MM.1S (cell line): ENCODE results near the gene TRIAP1.

Source experiments
- DNase-seq: peaks from one replicate; pipeline ENCODE4 v3.0.0-alpha.2; 2015
- H2AFZ ChIP-seq: fragments of 300-600 bp; sonication (generic); 2 replicates; pipeline ENCODE4 v1.6.0; 2016; ENCODE audit warnings: antibody characterized with exemption, low read length
- H3F3A ChIP-seq: fragments of 300-600 bp; sonication (generic); 2 replicates; pipeline ENCODE4 v1.6.1; 2016; ENCODE audit warnings: mild to moderate bottlenecking, antibody characterized with exemption, low read length, moderate library complexity, mixed read lengths; ENCODE audit not compliant: insufficient read depth
- H3K27ac ChIP-seq: fragments of 300-600 bp; sonication (generic); 2 replicates; pipeline ENCODE4 v1.5.1; 2016; ENCODE audit warnings: mild to moderate bottlenecking, low read length
- H3K27me3 ChIP-seq: fragments of 300-600 bp; sonication (generic); replicated peaks from 2 replicates; pipeline ENCODE4 v1.6.0; 2016; ENCODE audit warnings: low read length; ENCODE audit not compliant: insufficient read depth
- H3K36me3 ChIP-seq: fragments of 300-600 bp; sonication (generic); replicated peaks from 2 replicates; pipeline ENCODE4 v1.6.1; 2016; ENCODE audit warnings: mild to moderate bottlenecking, low read length, mixed read lengths; ENCODE audit not compliant: insufficient read depth
- H3K4me1 ChIP-seq: fragments of 300-600 bp; sonication (generic); 2 replicates; pipeline ENCODE4 v1.6.1; 2016; ENCODE audit warnings: low read length, mixed read lengths
- H3K4me2 ChIP-seq: fragments of 300-600 bp; sonication (generic); 2 replicates; pipeline ENCODE4 v1.6.0; 2016; ENCODE audit warnings: low read depth, low read length
- H3K4me3 ChIP-seq: fragments of 300-600 bp; sonication (generic); 2 replicates; pipeline ENCODE4 v1.5.1; 2016; ENCODE audit warnings: low read length, mixed read lengths
- H3K79me2 ChIP-seq: fragments of 300-600 bp; sonication (generic); 2 replicates; pipeline ENCODE4 v1.6.1; 2016; ENCODE audit warnings: mixed run types, low read length, mixed read lengths
- H3K9ac ChIP-seq: fragments of 300-600 bp; sonication (generic); 2 replicates; pipeline ENCODE4 v1.6.1; 2016; ENCODE audit warnings: low read length, mixed read lengths
- H3K9me2 ChIP-seq: fragments of 300-600 bp; sonication (generic); replicated peaks from 2 replicates; pipeline ENCODE4 v1.6.1; 2016; ENCODE audit warnings: mild to moderate bottlenecking, low read length, mixed read lengths; ENCODE audit not compliant: insufficient read depth
- H3K9me3 ChIP-seq: fragments of 300-600 bp; sonication (generic); replicated peaks from 2 replicates; pipeline ENCODE4 v1.6.1; 2016; ENCODE audit warnings: mild to moderate bottlenecking, low read length, mixed read lengths; ENCODE audit not compliant: insufficient read depth
- H4K20me1 ChIP-seq: fragments of 300-600 bp; sonication (generic); 2 replicates; pipeline ENCODE4 v1.6.1; 2016; ENCODE audit warnings: mild to moderate bottlenecking, low read length, moderate library complexity, mixed read lengths; ENCODE audit not compliant: insufficient read depth
- EZH2 ChIP-seq: fragments of 300-600 bp; sonication (generic); optimal IDR thresholded peaks from 2 replicates; pipeline ENCODE3; 2017; ENCODE audit warnings: low read depth, mild to moderate bottlenecking, antibody characterized with exemption, low read length, mixed read lengths
- EZH2phosphoT487 ChIP-seq: fragments of 300-600 bp; sonication (generic); IDR thresholded peaks from 2 replicates; pipeline ENCODE4 v1.6.1; 2018; ENCODE audit warnings: antibody characterized with exemption, low read length
- TF ChIP-seq, protein P1 (sequence below): fragments of 300-600 bp; sonication (generic); IDR thresholded peaks from 2 replicates; pipeline ENCODE4 v1.5.1; 2016; ENCODE audit warnings: antibody characterized with exemption, low read length, mixed read lengths

Gene TRIAP1

GRCh38 chr12:120403869-120404268 is 42.3 kb downstream of the TRIAP1 start:
- no peak overlapping the region for H3K27ac ChIP-seq
- no peaks in the 10 kb centered on the region for H3K79me2 ChIP-seq
- no peaks in the 10 kb centered on the region for H4K20me1 ChIP-seq
- H3K9ac ChIP-seq = no peak overlapping the region
- H3K36me3 ChIP-seq = no peaks in the 10 kb centered on the region
- H3K4me3 ChIP-seq = no peak overlapping the region
- H3K4me2 ChIP-seq = no peak overlapping the region
- H2AFZ ChIP-seq = no peak overlapping the region
- no peaks in the 10 kb centered on the region for H3K9me2 ChIP-seq
- H3F3A ChIP-seq = no peaks in the 10 kb centered on the region
- H3K27me3 ChIP-seq = no peaks in the 10 kb centered on the region
- TF ChIP-seq EZH2 (no peak), EZH2phosphoT487 (no peak)
- TF ChIP-seq, protein P1, sequence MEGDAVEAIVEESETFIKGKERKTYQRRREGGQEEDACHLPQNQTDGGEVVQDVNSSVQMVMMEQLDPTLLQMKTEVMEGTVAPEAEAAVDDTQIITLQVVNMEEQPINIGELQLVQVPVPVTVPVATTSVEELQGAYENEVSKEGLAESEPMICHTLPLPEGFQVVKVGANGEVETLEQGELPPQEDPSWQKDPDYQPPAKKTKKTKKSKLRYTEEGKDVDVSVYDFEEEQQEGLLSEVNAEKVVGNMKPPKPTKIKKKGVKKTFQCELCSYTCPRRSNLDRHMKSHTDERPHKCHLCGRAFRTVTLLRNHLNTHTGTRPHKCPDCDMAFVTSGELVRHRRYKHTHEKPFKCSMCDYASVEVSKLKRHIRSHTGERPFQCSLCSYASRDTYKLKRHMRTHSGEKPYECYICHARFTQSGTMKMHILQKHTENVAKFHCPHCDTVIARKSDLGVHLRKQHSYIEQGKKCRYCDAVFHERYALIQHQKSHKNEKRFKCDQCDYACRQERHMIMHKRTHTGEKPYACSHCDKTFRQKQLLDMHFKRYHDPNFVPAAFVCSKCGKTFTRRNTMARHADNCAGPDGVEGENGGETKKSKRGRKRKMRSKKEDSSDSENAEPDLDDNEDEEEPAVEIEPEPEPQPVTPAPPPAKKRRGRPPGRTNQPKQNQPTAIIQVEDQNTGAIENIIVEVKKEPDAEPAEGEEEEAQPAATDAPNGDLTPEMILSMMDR = no peak
- no peak for DNase-seq
- H3K4me1 ChIP-seq = no peaks in the 10 kb centered on the region
- no peaks in the 10 kb centered on the region for H3K9me3 ChIP-seq

GRCh38 chr12:120402217-120402616 is 44.0 kb downstream of the TRIAP1 start:
- no peak overlapping the region for H3K4me2 ChIP-seq
- no peak for TF ChIP-seq EZH2
- TF ChIP-seq, protein P1 = no peak
- no peak for TF ChIP-seq EZH2phosphoT487
- DNase-seq = no peak
- H3K9me3 ChIP-seq = no peaks in the 10 kb centered on the region
- no peaks in the 10 kb centered on the region for H3K4me1 ChIP-seq
- H4K20me1 ChIP-seq = no peaks in the 10 kb centered on the region
- no peaks in the 10 kb centered on the region for H3K79me2 ChIP-seq
- no peak overlapping the region for H2AFZ ChIP-seq
- no peaks in the 10 kb centered on the region for H3K9me2 ChIP-seq
- H3K36me3 ChIP-seq = no peaks in the 10 kb centered on the region
- no peak overlapping the region for H3K4me3 ChIP-seq
- no peak overlapping the region for H3K27ac ChIP-seq
- no peaks in the 10 kb centered on the region for H3K27me3 ChIP-seq
- H3F3A ChIP-seq = no peaks in the 10 kb centered on the region
- H3K9ac ChIP-seq = no peak overlapping the region

DNA sequence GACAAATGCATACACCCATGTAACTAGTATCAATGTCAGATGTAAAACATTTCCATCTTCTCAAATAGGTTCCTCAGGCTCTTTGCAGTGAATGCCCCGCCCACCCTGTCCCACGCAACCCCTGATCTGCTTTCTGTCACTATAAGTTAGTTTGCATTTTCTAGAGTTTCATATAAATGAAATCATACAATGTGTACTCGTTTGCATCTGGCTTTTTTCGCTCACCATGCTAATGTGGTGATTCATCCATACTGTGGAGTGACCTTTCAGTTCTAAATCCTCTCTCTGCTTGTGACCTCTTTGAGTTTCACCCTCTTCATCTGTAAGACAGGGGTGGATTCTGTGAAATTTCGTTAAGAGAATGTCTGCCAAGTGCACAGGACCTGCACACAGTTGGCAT is 46.7 kb downstream of the TRIAP1 start:
- no peak for DNase-seq
- Histone ChIP-seq H3K4me3 (no peak overlapping the region), H4K20me1 (no peaks in the 10 kb centered on the region), H3K79me2 (no peaks in the 10 kb centered on the region), H3K9me2 (no peaks in the 10 kb centered on the region), H2AFZ (no peak overlapping the region), H3K9ac (no peak overlapping the region), H3K36me3 (no peaks in the 10 kb centered on the region), H3K4me1 (no peaks in the 10 kb centered on the region), H3K9me3 (no peaks in the 10 kb centered on the region), H3F3A (no peaks in the 10 kb centered on the region), H3K4me2 (no peak overlapping the region), H3K27ac (no peak overlapping the region), H3K27me3 (no peaks in the 10 kb centered on the region)
- no peak for TF ChIP-seq EZH2
- TF ChIP-seq EZH2phosphoT487 = no peak
- TF ChIP-seq, protein P1 = no peak
